Osteoblast (primary cell): Measurements from ENCODE around the gene C1orf210. TPM values are rescaled to one million over a fixed set of nuclear protein-coding genes. Genes with fewer than 3 reads are reported as not detected.

Source experiments
- DNase-seq: peaks from one replicate; pipeline ENCODE4 v3.0.0; 2011; ENCODE audit warnings: low spot score, mixed read lengths; ENCODE audit not compliant: insufficient read length; ENCODE audit errors: missing footprints
- H2AFZ ChIP-seq: 2 replicates; pipeline ENCODE4 v1.6.0; 2011; ENCODE audit warnings: mild to moderate bottlenecking, low read length
- H3K27ac ChIP-seq: 2 replicates; pipeline ENCODE4 v1.5.1; 2011; ENCODE audit warnings: mild to moderate bottlenecking, low read depth, low read length, moderate library complexity
- H3K27me3 ChIP-seq: 2 replicates; pipeline ENCODE4 v1.6.0; 2012; ENCODE audit warnings: mild to moderate bottlenecking, control low read depth, inconsistent platforms, low read length, moderate library complexity; ENCODE audit not compliant: insufficient read depth
- H3K36me3 ChIP-seq: 2 replicates; pipeline ENCODE4 v1.5.1; 2011; ENCODE audit warnings: mild to moderate bottlenecking, low read length, control low read depth, moderate library complexity; ENCODE audit not compliant: insufficient read depth
- H3K4me1 ChIP-seq: 2 replicates; pipeline ENCODE4 v1.5.1; 2011; ENCODE audit warnings: mild to moderate bottlenecking, low read length, control low read depth, moderate library complexity; ENCODE audit not compliant: insufficient read depth
- H3K4me2 ChIP-seq: 2 replicates; pipeline ENCODE4 v1.6.0; 2011; ENCODE audit warnings: mild to moderate bottlenecking, low read length; ENCODE audit not compliant: insufficient read depth
- H3K4me3 ChIP-seq: fragments of 200-600 bp; sonication (generic); 3 replicates; pipeline ENCODE4 v1.5.1; 2012; ENCODE audit warnings: mild to moderate bottlenecking, low read length, inconsistent platforms; ENCODE audit not compliant: insufficient read depth
- H3K79me2 ChIP-seq: 2 replicates; pipeline ENCODE4 v1.6.0; 2012; ENCODE audit warnings: mild to moderate bottlenecking, low read length, control low read depth, inconsistent platforms; ENCODE audit not compliant: insufficient read depth
- H3K9me3 ChIP-seq: 2 replicates; pipeline ENCODE4 v1.5.1; 2011; ENCODE audit warnings: low read depth, low read length, control low read depth
- H4K20me1 ChIP-seq: 2 replicates; pipeline ENCODE4 v1.6.0; 2012; ENCODE audit warnings: mild to moderate bottlenecking, low read length, control low read depth; ENCODE audit not compliant: insufficient read depth
- total RNA-seq: library from RNA; depleted of rRNA; stranded (reverse); fragments of >200 nt; gene quantifications from 2 replicates; pipeline ENCODE4 v1.2.3, GENCODE V29; 2012
- TF ChIP-seq, protein P1 (sequence below): IDR thresholded peaks from 2 replicates; pipeline ENCODE4 v1.5.1; 2011; ENCODE audit warnings: mild to moderate bottlenecking, low read depth, low read length, moderate library complexity; ENCODE audit errors: extremely low read depth

The C1orf210 gene
- total RNA-seq, 1 donor: not detected

DNA sequence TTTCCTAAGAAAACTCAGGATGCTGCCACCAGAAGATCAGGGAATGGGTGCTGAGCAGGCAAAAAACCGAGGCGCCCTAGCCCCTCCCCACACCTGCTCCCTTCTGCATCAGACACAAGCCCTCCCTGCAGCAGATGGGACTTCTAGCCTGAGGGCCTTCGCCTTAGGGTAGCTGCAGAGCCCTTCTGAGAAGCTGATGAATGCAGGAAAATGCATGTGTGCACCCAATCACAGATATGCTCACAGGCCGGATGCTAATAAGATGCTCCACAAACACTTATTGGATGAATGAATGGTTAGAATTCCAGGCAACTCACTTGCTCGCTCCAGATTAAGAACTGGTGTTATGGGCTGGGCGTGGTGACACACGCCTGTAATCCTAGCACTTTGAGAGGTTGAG, 6.8 kb upstream of the C1orf210 start:
- Histone ChIP-seq H3K79me2 (no peaks in the 10 kb centered on the region), H2AFZ (no peak overlapping the region)

DNA sequence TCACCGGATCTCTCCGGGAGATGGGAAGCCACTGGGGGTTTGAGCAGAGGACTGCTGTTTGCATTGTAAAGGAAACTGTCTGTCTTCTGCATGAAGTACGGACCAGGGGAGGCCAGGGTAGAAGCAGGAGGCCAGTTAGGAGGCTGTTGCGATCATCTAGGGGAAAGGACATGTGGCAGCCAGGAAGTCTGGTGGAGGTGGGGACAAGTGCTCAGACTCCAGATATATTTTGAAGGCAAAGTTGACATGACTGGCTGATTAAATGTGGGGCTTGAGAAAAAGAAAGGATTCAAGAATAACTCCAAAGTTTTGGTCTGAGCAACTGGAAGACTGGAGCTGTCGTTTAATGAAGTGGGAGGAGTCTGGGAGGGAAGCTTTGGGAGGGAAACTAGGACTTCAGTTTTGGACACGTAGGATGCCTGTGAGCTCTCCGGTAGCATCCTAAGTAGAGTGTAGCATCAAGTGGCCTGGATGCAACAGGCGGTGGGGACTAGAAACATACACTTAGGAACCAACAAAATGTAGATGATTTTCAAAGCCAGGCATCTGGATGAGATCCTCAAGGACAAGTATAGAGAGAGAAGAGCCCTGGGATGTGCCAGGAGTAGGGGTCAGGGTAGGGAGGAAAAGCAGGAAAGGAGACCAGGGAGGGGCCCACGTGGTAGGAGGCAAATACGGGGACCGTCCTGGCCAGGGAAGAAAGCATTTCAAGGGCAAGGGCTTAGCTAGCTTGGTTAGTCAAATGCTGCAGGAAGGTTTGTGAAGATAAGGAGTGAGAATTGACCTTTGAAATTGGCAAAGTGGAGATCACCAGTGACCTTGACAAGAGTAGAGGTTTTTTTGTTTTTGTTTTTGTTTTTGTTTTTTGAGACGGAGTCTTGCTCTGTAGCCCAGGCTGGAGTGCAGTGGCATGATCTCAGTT, 3.7 kb upstream of the C1orf210 start:
- Histone ChIP-seq H3K4me1 (peaks cover 2% of the 10 kb centered on the region), H3K4me2 (no peak overlapping the region), H3K79me2 (no peaks in the 10 kb centered on the region), H3K9me3 (no peaks in the 10 kb centered on the region), H3K27ac (no peak overlapping the region), H4K20me1 (no peaks in the 10 kb centered on the region), H3K4me3 (no peak overlapping the region), H2AFZ (no peak overlapping the region), H3K27me3 (peaks cover 12% of the 10 kb centered on the region), H3K36me3 (no peaks in the 10 kb centered on the region)
- TF ChIP-seq, protein P1, sequence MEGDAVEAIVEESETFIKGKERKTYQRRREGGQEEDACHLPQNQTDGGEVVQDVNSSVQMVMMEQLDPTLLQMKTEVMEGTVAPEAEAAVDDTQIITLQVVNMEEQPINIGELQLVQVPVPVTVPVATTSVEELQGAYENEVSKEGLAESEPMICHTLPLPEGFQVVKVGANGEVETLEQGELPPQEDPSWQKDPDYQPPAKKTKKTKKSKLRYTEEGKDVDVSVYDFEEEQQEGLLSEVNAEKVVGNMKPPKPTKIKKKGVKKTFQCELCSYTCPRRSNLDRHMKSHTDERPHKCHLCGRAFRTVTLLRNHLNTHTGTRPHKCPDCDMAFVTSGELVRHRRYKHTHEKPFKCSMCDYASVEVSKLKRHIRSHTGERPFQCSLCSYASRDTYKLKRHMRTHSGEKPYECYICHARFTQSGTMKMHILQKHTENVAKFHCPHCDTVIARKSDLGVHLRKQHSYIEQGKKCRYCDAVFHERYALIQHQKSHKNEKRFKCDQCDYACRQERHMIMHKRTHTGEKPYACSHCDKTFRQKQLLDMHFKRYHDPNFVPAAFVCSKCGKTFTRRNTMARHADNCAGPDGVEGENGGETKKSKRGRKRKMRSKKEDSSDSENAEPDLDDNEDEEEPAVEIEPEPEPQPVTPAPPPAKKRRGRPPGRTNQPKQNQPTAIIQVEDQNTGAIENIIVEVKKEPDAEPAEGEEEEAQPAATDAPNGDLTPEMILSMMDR: no peak
- no peak for DNase-seq

More for the DNA sequence above, 6.8 kb upstream of the C1orf210 start:
- Histone ChIP-seq H3K9me3 (no peaks in the 10 kb centered on the region), H3K4me3 (no peak overlapping the region), H3K36me3 (no peaks in the 10 kb centered on the region), H4K20me1 (no peaks in the 10 kb centered on the region), H3K4me2 (no peak overlapping the region), H3K4me1 (peaks cover 22% of the 10 kb centered on the region), H3K27me3 (peaks cover 11% of the 10 kb centered on the region), H3K27ac (no peak overlapping the region)
- no peak for DNase-seq
- TF ChIP-seq, protein P1: no peak

DNA sequence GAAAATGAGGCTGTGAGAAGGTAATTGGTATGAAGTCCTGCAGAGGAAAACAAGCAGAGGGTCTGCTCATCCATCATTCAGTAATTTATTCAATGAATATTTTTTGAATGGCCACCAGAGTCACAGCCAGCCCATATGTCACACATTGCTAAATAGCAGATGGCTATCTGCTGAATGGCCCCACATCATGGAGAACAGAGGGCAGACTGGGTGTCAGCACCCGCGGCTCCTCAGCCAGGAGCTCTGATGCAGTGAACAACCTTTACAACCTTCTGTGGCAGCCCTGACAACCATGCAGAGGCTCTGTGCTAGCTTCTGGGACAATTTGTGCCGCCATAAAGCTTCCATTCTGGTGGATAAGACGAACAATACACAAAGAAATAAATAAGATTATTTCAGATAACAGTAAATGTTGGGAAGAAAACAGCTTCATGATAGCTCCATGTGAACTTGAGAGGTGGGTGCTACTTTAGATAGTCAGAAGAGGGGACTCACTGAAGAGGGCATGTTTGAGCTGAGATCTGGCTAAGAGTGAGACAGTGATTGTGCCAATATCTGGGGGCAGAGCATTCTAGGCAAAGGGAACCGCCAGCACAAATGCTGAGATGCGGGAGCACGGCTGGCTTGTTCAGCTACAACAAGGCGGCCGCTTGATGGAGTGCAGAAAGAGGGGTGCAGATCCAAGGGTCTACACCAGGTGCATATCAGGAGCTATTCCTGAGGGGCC, 2.8 kb upstream of the C1orf210 start:
- H3K4me1 ChIP-seq: no peaks in the 10 kb centered on the region
- peak; percentile 17 for DNase-seq
- H4K20me1 ChIP-seq: no peaks in the 10 kb centered on the region
- H3K4me2 ChIP-seq: no peak overlapping the region
- no peaks in the 10 kb centered on the region for H3K9me3 ChIP-seq
- peaks cover 12% of the 10 kb centered on the region for H3K27me3 ChIP-seq
- TF ChIP-seq, protein P1: no peak
- no peak overlapping the region for H3K27ac ChIP-seq
- H3K4me3 ChIP-seq: no peak overlapping the region
- no peaks in the 10 kb centered on the region for H3K36me3 ChIP-seq
- H3K79me2 ChIP-seq: no peaks in the 10 kb centered on the region
- H2AFZ ChIP-seq: no peak overlapping the region

DNA sequence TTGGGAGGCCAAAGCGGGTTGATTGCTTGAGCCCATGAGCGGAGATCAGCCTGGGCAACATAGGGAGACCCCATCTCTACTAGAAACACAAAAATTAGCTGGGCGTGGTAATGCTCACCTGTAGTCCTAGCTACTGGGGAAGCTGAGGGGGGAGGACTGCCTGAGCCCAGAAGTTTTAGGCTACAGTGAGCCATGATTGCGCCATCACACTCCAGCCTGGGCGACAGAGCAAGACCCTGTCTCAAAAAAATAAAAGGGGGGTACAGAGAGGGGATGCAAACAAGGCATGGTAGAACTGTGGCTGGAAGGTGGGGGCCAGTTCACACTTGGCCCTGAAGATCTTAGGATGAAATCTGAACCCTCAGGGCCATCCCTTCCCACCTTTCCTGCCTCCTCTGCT, 1.2 kb upstream of the C1orf210 start:
- Histone ChIP-seq H2AFZ (no peak overlapping the region), H3K27ac (no peak overlapping the region), H3K4me1 (no peaks in the 10 kb centered on the region), H3K4me3 (no peak overlapping the region), H3K27me3 (peaks cover 12% of the 10 kb centered on the region), H4K20me1 (no peaks in the 10 kb centered on the region), H3K9me3 (no peaks in the 10 kb centered on the region), H3K4me2 (no peak overlapping the region), H3K36me3 (no peaks in the 10 kb centered on the region), H3K79me2 (no peaks in the 10 kb centered on the region)
- no peak for DNase-seq
- TF ChIP-seq, protein P1: no peak
